Pulmonary artery endothelial cell (primary cell): ENCODE results near the gene SEC14L3. TPM values are rescaled to one million over a fixed set of nuclear protein-coding genes. Genes with fewer than 3 reads are reported as not detected.

ENCODE experiments used
- DNase-seq: peaks from one replicate; pipeline ENCODE4 v3.0.0-alpha.2; 2011; ENCODE audit warnings: low read depth, low spot score
- total RNA-seq: library from RNA; depleted of rRNA; stranded (reverse); fragments of >200 nt; gene quantifications from 2 replicates; pipeline ENCODE4 v1.2.3, GENCODE V29; 2014

SEC14L3 gene
- not detected in 2 replicates for total RNA-seq

DNA sequence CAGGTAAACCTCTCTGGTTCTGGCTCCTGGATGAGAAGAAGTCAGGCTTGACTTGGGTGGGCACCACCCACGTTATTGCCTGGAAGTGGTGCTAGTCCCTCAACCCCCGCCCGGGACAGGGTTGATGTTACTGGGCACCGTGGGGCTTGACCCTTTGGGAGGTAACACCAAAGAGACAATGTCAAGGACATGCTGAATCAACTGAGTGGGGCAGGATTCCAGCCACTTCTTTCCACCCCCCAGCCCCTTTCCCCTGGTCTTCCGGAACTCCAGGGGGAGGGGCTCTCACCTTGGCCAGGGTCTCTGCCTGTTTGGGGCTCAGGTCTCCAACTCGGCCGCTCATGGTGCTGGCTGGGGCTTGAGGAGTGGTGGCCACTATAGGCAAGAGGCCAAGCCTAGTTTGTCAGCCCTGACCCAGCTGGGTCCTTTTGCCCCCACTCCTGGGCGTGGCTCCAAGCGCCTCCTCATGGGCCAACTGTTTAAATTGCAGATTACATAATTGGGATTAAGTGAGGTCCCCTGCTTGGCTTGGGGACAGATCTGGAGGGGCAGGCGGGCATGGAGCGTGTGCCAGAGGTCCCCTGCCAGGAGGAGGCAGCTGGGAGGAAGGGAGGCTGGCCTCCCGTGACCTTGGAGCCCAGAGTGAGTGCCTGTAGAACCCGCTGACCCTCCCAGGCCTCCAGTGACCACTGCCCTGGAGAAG is at the start of gene SEC14L3:
Gene SEC14L3 (minus strand): TSS at position 402 of the 703 bp plus-strand sequence. CDS start 59 bp downstream, at position 343.
- no peak for DNase-seq

DNA sequence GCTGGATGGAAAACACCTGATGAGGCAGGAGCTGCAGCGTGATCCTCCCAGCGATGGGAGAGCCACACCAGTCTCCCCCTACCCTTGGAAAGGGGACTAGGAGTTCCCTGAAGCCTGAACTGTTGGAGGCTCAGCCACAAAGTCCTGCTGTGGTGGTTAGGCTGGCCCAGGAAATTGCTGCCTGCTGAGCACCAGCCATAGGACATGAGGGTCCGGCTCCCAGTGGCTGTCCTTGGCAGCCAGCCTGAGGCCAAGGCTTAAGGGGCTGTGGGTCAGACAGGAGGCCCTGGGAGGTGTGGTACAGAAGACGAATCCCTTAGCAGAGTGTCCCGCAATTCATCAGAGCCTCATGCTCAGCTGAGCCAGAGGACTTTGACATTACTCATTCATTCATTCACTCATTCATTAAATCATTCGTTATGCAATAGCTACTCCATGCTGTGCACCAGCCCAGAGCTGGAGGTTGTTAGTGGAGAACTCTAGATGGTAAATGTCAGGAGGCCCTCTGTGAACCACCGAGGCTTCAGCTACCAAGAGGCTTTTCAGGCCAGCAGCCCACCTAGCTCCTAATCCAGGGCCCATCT is 48.1 kb upstream of the SEC14L3 start:
- no peak for DNase-seq

- no peak for DNase-seq
Observed at GRCh38 chr22:30516731-30517130, 44.9 kb upstream of the SEC14L3 start.

DNA sequence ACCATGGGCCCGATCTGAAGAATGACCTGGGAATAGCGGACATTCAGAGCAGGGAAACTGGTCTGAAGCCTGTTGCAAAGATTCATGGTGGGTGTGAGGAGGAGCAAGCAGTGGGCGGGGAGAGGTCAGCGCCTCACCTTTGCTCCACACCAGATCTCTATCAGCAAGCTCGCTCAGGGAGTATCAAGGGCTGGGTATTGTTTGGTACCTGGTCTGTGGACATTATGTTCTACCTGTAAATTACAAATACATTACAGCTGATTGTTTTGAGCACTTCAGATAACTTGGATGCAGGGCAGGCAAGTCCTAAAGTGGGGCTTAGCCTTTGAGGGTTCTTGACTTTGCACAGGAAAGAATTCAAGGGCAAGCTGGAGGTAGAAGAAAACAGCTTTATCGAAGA is 44.5 kb upstream of the SEC14L3 start:
- no peak for DNase-seq

DNA sequence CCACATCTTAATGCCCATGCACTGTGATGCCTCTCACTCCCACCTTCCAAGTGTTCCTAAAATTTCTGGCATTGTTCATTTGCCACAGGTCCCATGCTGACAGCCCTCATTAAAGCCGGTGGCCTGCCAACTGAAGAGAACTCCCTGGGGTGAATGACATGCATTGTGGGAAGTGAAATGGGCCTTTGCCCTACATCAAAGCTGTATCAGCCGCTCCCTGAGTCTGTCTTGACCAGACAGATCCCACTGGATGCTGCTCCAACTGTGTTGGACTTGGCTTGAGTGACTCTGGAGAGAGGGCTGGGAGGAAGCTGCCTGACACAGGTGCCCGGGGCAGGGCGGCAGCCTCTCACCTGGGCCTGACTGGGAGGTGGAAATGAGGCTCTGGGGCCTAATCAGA is 42.4 kb upstream of the SEC14L3 start:
- DNase-seq, result no peak

GRCh38 chr22:30513462-30513861 is 41.6 kb upstream of the SEC14L3 start:
- no peak for DNase-seq

DNA sequence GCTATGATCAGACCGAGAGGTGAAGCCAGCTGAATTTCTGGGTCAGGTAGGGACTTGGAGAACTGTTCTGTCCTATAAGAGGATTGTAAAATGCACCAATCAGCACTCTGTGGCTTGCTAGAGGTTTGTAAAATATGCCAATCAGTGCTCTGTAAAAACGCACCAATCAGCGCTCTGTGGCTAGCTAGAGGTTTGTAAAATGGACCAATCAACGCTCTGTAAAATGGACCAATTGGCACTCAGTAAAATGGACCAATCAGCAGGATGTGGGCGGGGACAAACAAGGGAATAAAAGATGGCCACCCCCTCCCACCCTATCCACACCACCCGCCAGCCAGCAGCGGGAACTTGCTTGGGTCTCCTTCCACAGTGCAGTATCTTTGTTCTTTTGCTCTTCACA is 40.1 kb upstream of the SEC14L3 start:
- no peak for DNase-seq

GRCh38 chr22:30511109-30511508 is 39.3 kb upstream of the SEC14L3 start:
- DNase-seq, result no peak

GRCh38 chr22:30508216-30508615 is 36.4 kb upstream of the SEC14L3 start:
- DNase-seq, result no peak

GRCh38 chr22:30507670-30508069 is 35.9 kb upstream of the SEC14L3 start:
- no peak for DNase-seq

- DNase-seq, result no peak
Observed at GRCh38 chr22:30506507-30506968, 34.7 kb upstream of the SEC14L3 start.

DNA sequence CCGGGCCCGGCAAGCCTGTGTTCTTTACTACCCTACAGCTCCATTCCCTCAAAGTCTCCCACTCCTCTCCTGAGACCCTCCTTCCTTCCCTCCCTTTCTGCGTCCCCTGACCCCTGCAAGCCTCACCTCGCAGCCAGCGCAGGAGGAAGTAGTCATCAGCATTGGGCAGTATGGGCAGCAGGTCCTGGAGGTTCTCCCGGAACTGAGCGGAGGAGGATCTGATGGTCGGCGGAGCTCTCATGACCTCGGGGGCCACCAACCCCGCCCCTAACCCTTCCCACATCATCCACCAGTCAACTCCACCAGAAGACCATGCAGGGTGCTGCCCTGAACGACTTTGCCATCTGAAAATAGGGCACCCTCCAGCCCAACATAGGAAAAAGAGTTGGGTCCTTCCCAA is 31.7 kb upstream of the SEC14L3 start:
- no peak for DNase-seq

DNA sequence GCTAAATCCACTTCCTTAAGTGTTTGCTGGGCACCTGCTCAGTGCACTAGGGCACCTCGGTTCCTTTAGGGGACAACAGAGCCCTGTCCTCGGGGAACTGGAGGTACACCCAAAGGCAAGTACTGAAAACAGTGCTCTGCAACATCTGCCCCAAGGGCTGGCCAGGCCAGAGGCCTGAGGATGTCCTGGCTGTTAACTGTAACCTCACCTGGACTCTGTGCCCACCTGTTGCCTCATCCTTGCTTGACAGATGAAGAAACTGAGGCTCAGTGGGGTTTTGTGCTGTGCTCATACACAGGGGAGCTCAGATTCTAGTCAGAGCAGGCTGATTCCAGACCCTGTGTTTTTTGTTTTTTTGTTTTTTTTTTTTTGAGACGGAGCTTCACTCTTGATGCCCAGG is 31.1 kb upstream of the SEC14L3 start:
- DNase-seq, result no peak

- DNase-seq, result no peak
Observed at GRCh38 chr22:30502153-30502552, 30.3 kb upstream of the SEC14L3 start.

DNA sequence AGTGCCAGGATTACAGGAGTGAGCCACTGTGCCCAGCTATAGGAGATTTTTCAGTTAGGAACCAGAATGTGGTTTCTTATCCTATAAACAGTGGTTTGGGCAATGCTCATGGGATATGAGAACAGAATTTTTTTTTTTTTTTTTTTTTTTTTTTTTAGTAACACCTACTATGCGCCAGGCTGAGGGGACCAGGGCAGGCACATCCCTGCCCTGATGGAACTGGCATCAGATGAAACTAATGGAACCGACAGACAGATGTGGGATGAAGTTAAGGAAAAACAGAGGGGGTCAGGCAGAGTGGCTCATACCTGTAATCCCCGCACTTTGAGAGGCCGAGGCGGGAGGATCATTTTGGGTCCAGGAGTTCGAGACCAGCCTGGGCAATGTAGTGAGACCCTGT is 28.8 kb upstream of the SEC14L3 start:
- DNase-seq, result no peak

DNA sequence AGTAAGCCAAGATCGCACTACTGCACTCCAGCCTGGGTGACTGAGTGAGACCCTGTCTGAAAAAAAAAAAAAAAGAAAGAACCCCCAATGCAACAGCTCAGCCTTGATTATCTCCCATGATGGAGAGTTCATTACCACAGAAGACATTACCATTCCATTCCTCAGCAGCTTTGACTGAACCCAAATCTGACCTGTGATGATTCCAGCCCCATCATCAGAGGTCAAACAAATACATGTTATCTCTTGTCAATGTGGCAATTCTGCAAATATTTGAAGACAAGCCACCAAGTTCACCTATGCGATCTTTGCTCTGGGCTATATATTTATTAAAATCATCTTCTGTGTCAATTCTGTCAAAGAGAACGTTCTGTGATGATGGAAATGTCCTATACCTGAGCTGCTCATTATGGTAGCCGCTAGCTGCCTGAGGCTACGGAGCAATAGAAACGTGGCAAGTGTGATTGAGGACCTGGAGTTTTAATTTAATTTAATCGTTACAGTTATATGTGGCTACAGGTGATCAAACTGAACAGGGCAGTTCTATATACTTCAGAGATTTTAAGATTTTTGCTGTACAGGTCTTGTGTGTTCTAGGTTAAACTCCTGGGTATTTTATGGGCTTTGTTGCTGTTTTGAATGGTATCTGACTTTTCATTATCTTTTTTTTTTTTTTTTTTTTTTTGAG is 25.8 kb upstream of the SEC14L3 start:
- no peak for DNase-seq

GRCh38 chr22:30495041-30495784 is 23.4 kb upstream of the SEC14L3 start:
- no peak for DNase-seq

GRCh38 chr22:30492144-30492543 is 20.3 kb upstream of the SEC14L3 start:
- DNase-seq, result no peak

- no peak for DNase-seq
Observed at GRCh38 chr22:30491381-30491780, 19.6 kb upstream of the SEC14L3 start.

DNA sequence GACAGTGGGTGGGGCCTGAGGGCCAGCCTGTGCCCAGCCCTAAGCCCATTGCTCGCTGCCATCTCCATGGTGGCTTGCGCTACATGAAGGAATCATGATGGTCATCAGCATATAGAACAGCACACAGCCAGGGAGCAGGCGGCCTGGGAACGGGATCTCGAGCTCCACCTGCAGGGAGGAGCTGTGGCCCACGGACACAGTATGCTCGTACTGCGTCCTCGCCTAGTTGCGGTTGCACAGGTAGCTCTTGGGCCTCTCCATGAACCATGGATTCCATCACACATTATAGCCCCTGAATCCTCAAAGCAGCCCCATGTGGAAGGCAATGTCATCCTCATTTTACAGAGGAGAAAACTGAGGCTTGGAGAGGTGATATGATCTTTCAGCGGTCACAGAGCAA is 18.6 kb upstream of the SEC14L3 start:
- no peak for DNase-seq

DNA sequence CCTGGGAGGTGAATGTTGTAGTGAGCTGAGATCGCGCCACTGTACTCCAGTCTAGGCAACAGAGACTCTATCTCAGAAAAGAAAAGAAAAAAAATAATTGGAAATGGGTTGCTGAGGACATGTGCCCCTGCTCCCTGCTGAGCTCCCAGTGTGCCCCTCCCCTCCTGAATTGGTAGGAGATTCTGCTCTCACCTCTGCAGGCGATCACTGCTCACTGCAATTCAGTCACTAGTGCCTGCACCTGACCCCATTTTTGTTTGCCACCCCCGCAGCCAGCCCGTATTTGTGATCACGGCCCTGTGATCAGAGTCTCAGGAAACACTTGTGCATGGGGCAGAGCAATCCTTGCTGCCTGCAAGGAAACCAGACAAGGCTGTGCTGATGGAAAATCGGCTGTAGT is 16.3 kb upstream of the SEC14L3 start:
- DNase-seq, result no peak

GRCh38 chr22:30486661-30487115 is 14.9 kb upstream of the SEC14L3 start:
- DNase-seq, result no peak
